Tongue (tissue), 2 donors: ENCODE data around the gene GALNT9. TPM values are rescaled to one million over a fixed set of nuclear protein-coding genes. Genes with fewer than 3 reads are reported as not detected.
A peak's percentile ranks its signal among the peaks of the same experiment; 100 is the strongest.

ENCODE experiments used
- DNase-seq: peaks from one replicate; pipeline ENCODE4 v3.0.0-alpha.2; 2015
- total RNA-seq: library from RNA; depleted of rRNA; stranded (reverse); fragments of >200 nt; gene quantifications from one replicate; pipeline ENCODE4 v1.2.3, GENCODE V29; 2014

The GALNT9 gene
- total RNA-seq, 1 donor from 2014 or later: 0.92 TPM

DNA sequence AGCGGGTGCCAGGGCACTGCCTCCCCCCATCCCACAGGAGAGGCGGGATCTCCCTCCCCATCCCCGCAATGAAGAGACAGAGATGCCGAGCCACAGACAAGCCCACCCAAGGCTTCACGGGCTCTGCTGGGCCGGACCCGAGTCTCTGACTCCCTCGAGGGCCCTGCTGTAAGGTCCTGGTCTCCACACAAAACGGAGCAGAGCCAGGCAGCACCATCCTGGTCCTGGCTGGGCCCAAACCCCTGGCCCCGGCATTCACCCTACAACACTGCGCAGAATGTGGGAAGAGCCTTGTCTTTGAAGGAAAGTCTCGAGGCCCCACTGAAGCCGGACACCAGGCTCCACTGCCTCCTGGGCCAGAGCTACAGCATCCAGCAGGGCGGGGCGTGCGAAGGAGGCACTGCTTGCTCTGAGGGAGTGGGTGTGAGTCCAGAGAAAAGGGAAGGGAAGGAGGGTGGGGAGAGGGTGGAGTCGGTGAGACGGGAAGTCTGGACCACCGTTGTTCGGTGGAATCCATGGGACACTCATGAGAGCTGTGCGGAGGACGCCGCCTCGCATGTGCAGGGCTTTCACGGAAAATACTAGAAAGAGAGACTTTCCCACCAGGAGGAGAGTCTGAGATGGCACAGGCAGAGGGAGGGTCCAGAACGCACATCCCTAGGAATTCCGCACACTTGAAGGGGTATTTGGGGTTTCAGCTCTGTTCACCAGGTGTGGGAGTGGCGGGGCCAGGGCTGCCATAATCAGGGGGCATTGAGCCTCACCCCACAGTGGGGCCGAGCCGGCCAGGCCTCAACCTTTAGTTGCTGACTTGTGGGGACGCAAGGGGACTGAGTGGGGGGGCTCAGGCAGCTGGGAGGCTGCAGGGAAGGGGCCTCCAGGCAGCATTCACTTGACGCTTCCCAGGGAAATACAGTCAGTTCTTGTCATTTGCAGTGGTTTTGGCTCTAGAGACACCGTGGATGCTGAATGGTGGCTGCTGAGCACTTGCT, 36.8 kb downstream of the GALNT9 start:
- no peak for DNase-seq

DNA sequence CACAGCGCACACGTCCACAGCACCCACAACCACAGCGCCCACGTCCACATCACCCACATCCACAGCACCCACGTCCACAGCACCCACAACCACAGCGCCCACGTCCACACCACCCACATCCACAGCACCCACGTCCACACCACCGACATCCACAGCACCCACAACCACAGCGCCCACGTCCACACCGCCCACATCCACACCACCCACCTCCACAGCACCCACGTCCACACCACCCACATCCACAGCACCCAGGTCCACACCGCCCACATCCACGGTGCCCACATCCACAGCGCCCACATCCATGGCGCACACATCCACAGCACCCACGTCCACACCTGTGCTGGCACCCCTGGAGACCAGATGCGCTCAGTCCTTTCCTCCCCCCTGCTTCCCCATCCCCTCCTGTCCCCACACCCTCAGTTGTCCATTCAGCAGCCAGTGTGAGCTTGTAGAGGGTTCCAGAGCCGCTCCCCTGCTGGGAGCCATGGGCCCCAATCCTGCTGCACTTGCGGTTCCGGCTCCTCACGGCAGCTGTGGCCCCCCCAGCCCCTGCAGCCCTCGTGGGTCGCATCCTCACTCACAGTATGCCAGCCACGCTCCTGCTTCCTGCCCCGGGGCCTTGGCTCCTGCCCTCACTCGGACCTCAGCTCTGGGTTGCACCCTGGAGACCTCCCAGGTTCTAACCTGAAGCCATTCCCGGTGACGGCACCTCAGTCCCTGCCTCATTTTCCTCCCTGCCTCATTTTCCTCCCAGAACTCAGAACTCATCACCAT, 37.8 kb downstream of the GALNT9 start:
- DNase-seq: no peak

- no peak for DNase-seq
Measured at GRCh38 chr12:132290203-132290540, 39.2 kb downstream of the GALNT9 start.

GRCh38 chr12:132289356-132290202, 39.8 kb downstream of the GALNT9 start:
- peak; percentile 75 for DNase-seq

DNA sequence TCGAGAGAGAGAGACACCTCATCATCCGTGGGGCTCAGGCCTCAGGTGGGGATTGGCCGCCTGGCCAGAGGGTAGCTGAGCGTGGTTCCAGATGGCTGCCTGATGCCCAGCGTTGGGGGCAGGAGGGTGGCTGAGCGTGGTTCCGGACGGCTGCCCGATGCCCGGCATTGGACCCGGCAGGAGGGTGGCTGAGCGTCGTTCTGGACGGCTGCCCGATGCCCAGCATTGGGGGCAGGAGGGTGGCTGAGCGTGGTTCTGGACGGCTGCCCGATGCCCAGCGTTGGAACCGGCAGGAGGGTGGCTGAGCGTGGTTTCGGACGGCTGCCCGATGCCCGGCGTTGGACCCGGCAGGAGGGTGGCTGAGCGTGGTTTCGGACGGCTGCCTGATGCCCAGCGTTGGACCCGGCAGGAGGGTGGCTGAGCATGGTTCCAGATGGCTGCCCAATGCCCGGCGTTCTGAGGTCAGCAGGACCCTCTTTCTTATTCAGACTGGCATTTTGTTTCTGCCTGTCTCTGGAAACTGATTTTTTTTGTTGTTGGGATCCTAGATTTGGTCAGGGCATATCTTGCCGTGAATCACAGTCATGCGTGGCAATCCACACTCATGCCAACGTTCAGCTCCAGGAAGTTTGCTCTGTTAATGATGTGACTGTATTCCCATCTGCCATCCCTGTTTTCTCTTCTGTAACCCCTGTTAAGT, 40.7 kb downstream of the GALNT9 start:
- DNase-seq: no peak

GRCh38 chr12:132287391-132288238, 41.8 kb downstream of the GALNT9 start:
- DNase-seq: no peak

GRCh38 chr12:132286912-132287311, 42.5 kb downstream of the GALNT9 start:
- DNase-seq: no peak

GRCh38 chr12:132285991-132286681, 43.3 kb downstream of the GALNT9 start:
- DNase-seq: peak; percentile 94

DNA sequence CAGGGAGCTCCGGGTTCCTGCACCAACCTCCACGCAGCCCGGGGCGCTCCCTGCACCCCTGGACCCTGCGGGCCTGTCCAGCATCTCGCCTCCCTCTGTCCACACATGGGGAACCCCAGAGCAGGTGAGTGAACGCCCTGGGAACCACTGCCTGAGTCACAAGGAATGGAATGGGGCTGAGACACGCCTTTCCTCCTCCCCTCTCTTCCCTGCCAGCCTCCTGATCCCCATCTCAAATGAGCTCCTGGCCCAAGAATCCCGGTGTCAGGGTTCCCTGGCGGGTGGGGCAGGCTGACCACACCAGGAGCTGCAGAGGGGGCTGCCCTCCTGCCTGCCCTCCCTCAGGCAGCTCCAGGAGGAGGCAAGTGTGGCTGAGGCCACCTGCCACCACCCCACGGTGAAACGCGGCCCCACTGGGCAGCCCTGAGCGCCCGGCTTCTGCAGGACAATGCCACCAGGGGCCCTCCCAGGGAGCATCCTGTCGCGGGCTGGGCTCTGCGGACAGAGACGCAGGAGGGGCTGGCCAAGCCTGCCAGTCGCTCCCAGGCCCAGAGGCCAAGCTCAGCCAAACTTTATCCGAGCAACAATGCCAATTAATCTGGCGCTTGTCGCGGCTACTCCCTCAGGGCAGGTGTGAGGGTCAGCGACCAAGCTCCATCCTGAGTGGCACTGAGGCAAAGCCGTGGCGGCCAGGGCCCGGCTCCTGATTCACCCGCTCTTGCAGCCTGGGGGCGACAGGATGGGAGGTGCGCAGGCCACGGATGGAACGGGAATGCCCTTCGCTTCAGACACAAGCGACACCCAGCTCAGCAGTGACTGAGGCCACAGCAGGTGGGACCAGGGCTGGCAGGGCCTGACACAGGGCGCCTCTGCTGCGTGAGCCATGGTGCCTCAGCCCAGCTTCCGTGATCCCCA, 44.3 kb downstream of the GALNT9 start:
- no peak for DNase-seq

DNA sequence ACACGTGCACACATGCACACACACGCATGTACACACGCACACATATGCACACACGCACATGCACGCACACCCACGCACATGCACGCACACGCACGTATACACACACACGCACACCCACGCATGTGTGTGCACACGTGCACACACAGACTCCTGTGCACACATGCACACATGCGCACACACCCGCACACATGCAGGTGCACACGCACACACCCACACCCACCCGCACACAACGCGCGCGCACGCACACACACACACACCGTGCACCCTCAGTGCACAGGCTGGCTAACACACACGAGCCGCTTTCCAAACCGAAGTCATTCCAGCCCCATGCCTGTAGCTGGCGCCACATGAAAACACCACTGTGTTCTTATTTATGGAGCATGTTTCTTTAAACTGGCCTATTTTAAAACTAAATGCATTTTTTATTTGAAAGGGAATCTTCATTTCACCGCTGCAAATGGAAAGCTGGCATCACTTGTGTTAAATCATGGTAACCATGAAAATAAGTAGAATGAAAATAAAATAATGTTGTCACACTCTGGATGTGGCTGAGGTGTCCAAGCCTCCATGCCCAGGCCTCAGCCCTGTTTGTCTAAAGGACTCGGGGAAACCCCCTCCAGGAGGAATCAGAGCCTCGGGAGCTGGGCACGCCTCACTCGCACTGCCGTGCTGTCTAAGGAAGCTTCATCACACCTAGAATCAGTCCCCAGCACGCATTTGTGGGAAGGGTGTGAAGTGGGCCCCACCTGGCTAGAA, 45.1 kb downstream of the GALNT9 start:
- peak; percentile 55 for DNase-seq

GRCh38 chr12:132282950-132283771, 46.2 kb downstream of the GALNT9 start:
- peak; percentile 54 for DNase-seq

- no peak for DNase-seq
Measured at GRCh38 chr12:132282031-132282949, 47.1 kb downstream of the GALNT9 start.

DNA sequence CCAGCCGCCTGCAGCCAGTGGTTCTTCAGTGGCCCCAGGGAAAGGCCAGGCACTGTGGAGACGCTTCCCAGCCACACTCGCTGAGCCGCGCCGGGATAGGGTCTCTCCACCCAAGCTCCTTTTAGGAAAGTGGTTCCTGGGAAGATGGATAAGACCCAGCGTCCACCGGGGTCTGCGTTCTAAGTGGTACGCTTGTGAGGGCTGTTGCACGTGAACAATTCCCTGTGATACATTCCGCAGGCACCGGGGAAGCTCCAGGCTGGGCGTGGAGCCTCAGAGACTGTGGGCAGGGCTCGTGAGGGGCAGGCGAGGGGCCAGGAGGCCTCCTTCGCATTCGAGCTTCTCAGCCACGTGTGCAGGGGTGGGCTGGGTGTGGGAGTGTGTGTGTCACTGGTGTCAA, 48.4 kb downstream of the GALNT9 start:
- DNase-seq: no peak

- DNase-seq: no peak
Measured at GRCh38 chr12:132280406-132280805, 49.0 kb downstream of the GALNT9 start.

- DNase-seq: no peak
Measured at GRCh38 chr12:132279930-132280329, 49.5 kb downstream of the GALNT9 start.
